OCI-LY3 (cell line): ENCODE results near the gene ERC2.

Experiments
- H2AFZ ChIP-seq: fragments of 200-600, 300-600 bp; shearing (Covaris generic); 2 replicates; pipeline ENCODE4 v1.6.0; 2014; ENCODE audit warnings: antibody characterized with exemption, low read depth, low read length
- H3K27ac ChIP-seq: fragments of 200-600, 300-600 bp; sonication (generic); 2 replicates; pipeline ENCODE4 v1.5.1; 2014; ENCODE audit warnings: mild to moderate bottlenecking, low read length, moderate library complexity, mixed read lengths
- H3K27me3 ChIP-seq: fragments of 200-600, 300-600 bp; sonication (generic); 2 replicates; pipeline ENCODE4 v1.6.1; 2014; ENCODE audit warnings: low read depth, low read length, mixed read lengths
- H3K36me3 ChIP-seq: fragments of 200-600, 300-600 bp; sonication (generic); replicated peaks from 2 replicates; pipeline ENCODE3; 2014; ENCODE audit warnings: low read depth, low read length, mixed read lengths
- H3K4me1 ChIP-seq: fragments of 300-600, 200-600 bp; sonication (generic); 2 replicates; pipeline ENCODE4 v1.6.1; 2014; ENCODE audit warnings: low read length, mixed read lengths
- H3K4me2 ChIP-seq: fragments of 200-600, 300-600 bp; sonication (generic); 2 replicates; pipeline ENCODE4 v1.6.1; 2014; ENCODE audit warnings: low read length, mixed read lengths
- H3K4me3 ChIP-seq: fragments of 300-600, 200-600 bp; sonication (generic); 2 replicates; pipeline ENCODE4 v1.5.1; 2014; ENCODE audit warnings: antibody characterized with exemption, mild to moderate bottlenecking, low read length, moderate library complexity
- H3K79me2 ChIP-seq: fragments of 300-600, 200-600 bp; shearing (Covaris generic); 2 replicates; pipeline ENCODE4 v1.6.1; 2014; ENCODE audit warnings: mild to moderate bottlenecking, low read length, mixed read lengths
- H3K9ac ChIP-seq: fragments of 300-600, 200-600 bp; shearing (Covaris generic); 2 replicates; pipeline ENCODE4 v1.6.0; 2014; ENCODE audit warnings: mild to moderate bottlenecking, low read length, moderate library complexity
- H3K9me3 ChIP-seq: fragments of 200-600, 300-600 bp; shearing (Covaris generic); 2 replicates; pipeline ENCODE4 v1.6.1; 2014; ENCODE audit warnings: low read length, mixed read lengths; ENCODE audit not compliant: insufficient read depth
- H4K20me1 ChIP-seq: fragments of 200-600, 300-600 bp; sonication (generic); 2 replicates; pipeline ENCODE4 v1.6.1; 2016; ENCODE audit warnings: low read length, mixed read lengths; ENCODE audit not compliant: insufficient read depth
- EZH2phosphoT487 ChIP-seq: fragments of 200-600 bp; shearing (Covaris generic); IDR thresholded peaks from 2 replicates; pipeline ENCODE4 v1.6.1; 2018; ENCODE audit warnings: antibody characterized with exemption, mixed run types, low read depth
- TF ChIP-seq, protein P1 (sequence below): fragments of 200-600, 300-600 bp; sonication (generic); IDR thresholded peaks from 2 replicates; pipeline ENCODE4 v1.5.1; 2014; ENCODE audit warnings: antibody characterized with exemption, low read length, low read depth

Gene ERC2

DNA sequence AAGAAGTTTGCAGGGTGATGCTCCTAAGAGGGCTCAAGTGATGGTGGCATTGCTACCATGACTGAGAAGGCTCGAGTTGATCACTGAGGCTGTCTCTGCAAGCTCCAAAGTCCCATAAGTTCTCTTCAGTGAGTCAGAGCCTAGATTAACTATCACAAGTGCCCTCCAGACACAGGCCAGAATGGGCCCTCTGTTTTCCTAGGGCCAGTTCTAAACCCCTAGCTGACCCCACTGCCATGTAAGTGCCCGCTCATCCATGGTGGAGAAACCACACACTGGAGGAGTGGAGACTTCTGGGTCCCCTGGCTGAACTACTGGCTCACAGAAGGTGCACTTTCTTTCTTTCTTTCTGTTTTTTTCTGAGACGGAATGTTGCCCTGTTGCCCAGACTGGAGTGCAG, 893.6 kb downstream of the ERC2 start:
- no peak overlapping the region for H3K4me3 ChIP-seq
- H2AFZ ChIP-seq, result no peak overlapping the region
- H3K79me2 ChIP-seq, result no peaks in the 10 kb centered on the region
- no peaks in the 10 kb centered on the region for H3K4me1 ChIP-seq
- no peak overlapping the region for H3K27ac ChIP-seq
- H3K27me3 ChIP-seq, result peaks cover 9% of the 10 kb centered on the region
- H4K20me1 ChIP-seq, result no peaks in the 10 kb centered on the region
- no peaks in the 10 kb centered on the region for H3K36me3 ChIP-seq
- no peak overlapping the region for H3K4me2 ChIP-seq
- TF ChIP-seq, protein P1, sequence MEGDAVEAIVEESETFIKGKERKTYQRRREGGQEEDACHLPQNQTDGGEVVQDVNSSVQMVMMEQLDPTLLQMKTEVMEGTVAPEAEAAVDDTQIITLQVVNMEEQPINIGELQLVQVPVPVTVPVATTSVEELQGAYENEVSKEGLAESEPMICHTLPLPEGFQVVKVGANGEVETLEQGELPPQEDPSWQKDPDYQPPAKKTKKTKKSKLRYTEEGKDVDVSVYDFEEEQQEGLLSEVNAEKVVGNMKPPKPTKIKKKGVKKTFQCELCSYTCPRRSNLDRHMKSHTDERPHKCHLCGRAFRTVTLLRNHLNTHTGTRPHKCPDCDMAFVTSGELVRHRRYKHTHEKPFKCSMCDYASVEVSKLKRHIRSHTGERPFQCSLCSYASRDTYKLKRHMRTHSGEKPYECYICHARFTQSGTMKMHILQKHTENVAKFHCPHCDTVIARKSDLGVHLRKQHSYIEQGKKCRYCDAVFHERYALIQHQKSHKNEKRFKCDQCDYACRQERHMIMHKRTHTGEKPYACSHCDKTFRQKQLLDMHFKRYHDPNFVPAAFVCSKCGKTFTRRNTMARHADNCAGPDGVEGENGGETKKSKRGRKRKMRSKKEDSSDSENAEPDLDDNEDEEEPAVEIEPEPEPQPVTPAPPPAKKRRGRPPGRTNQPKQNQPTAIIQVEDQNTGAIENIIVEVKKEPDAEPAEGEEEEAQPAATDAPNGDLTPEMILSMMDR, result no peak
- TF ChIP-seq EZH2phosphoT487, result no peak
- no peaks in the 10 kb centered on the region for H3K9me3 ChIP-seq
- no peak overlapping the region for H3K9ac ChIP-seq

DNA sequence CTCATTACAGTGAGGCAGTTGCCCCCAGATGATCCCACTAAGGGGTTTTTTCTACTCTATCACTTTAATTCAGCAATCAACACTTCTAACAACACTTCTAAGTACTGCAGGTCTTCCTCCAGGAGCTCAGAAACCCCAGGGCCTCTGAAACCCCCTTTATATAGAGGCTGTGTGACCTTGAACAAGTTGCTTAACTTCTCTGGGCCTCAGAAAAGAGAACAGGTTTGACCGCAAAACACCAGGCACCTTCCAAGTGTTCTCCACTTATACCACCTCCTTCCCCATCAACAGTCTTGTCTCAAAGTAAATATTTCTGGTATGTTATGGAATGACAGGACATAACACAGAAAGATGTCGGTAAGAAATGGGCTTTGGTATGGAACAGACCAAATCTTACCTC, 895.5 kb downstream of the ERC2 start:
- no peaks in the 10 kb centered on the region for H3K79me2 ChIP-seq
- no peak overlapping the region for H3K4me3 ChIP-seq
- no peaks in the 10 kb centered on the region for H3K27me3 ChIP-seq
- H3K9me3 ChIP-seq, result no peaks in the 10 kb centered on the region
- H3K27ac ChIP-seq, result no peak overlapping the region
- no peak overlapping the region for H3K4me2 ChIP-seq
- no peaks in the 10 kb centered on the region for H3K36me3 ChIP-seq
- H2AFZ ChIP-seq, result no peak overlapping the region
- H3K9ac ChIP-seq, result no peak overlapping the region
- H4K20me1 ChIP-seq, result no peaks in the 10 kb centered on the region
- TF ChIP-seq, protein P1, result no peak
- no peak for TF ChIP-seq EZH2phosphoT487
- no peaks in the 10 kb centered on the region for H3K4me1 ChIP-seq

DNA sequence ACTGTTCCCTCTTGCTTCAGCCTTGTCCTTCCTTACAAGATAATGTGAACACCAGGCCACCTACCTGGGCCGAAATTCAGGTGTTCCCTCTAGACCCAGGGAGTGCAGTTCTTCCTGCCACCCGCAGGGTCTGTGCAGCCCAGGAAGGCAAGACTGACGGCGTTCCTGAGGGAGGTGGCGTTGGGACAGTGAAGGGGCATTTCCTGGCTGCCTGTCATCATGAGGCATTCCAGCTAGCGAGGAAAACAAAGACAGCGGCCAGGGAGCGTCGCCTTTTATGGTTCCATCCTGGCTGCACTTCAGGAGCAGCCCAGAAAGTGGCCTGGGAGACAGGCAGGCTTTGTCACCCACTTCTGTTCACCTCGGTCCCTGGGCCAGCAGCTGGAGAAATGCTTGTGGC, 896.4 kb downstream of the ERC2 start:
- H3K27ac ChIP-seq, result no peak overlapping the region
- no peaks in the 10 kb centered on the region for H4K20me1 ChIP-seq
- no peaks in the 10 kb centered on the region for H3K9me3 ChIP-seq
- H3K4me2 ChIP-seq, result no peak overlapping the region
- no peaks in the 10 kb centered on the region for H3K36me3 ChIP-seq
- TF ChIP-seq, protein P1, result no peak
- TF ChIP-seq EZH2phosphoT487, result no peak
- H2AFZ ChIP-seq, result no peak overlapping the region
- H3K4me3 ChIP-seq, result no peak overlapping the region
- no peaks in the 10 kb centered on the region for H3K27me3 ChIP-seq
- H3K79me2 ChIP-seq, result no peaks in the 10 kb centered on the region
- no peaks in the 10 kb centered on the region for H3K4me1 ChIP-seq
- H3K9ac ChIP-seq, result no peak overlapping the region

DNA sequence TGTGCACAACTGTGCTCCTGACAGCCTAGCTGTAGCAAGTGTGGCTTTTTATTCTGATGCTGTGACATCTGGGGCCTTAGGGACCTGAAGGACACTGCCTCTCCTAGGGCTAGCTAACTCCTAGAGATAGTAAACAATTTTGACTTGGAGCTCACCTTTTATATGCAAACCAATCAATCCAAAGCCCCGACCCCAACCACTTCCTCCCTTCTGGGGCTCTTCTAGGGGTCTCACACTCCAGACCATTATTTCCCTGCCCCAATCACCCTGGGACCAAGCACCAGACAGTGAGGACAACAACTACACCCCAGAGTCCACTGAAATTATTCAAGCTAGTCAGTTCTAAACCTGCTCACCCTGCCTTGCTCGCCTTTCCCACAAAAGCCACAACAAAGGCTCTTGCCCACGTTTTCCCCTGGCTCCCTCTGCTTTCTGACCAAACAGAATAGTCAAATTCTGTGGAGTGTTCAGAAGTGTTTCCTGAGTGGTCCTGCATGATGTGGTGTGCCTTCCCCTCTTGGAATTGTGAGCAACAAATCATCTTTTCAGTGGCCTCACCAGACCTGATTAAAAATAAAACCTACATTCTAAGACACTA, 897.0 kb downstream of the ERC2 start:
- Histone ChIP-seq H3K27ac (no peak overlapping the region), H2AFZ (no peak overlapping the region), H3K36me3 (no peaks in the 10 kb centered on the region), H3K79me2 (no peaks in the 10 kb centered on the region), H3K9me3 (no peaks in the 10 kb centered on the region), H3K4me2 (no peak overlapping the region), H4K20me1 (no peaks in the 10 kb centered on the region), H3K4me3 (no peak overlapping the region), H3K4me1 (no peaks in the 10 kb centered on the region), H3K9ac (no peak overlapping the region), H3K27me3 (no peaks in the 10 kb centered on the region)
- no peak for TF ChIP-seq EZH2phosphoT487
- TF ChIP-seq, protein P1, result no peak
